ENCODE data around the gene MED13L.

Gene MED13L

GRCh38 chr12:116068853-116069252 lies 208.6 kb downstream of the MED13L start:
- Histone ChIP-seq H3K9me3 (ENCODE audit: control insufficient read depth, insufficient read depth, low read length) (no peaks in the 10 kb centered on the region), H3K4me3 (ENCODE audit: low read depth, low read length) (no peak overlapping the region), H3K4me1 (ENCODE audit: control insufficient read depth, insufficient read depth, low read length) (peaks cover 22% of the 10 kb centered on the region), H3K27me3 (ENCODE audit: control insufficient read depth, insufficient read depth, low read length) (no peaks in the 10 kb centered on the region), H3K27ac (ENCODE audit: low read depth, low read length) (no peak overlapping the region), H3K9ac (ENCODE audit: low read depth, low read length) (no peak overlapping the region), H3K36me3 (ENCODE audit: control insufficient read depth, insufficient read depth, low read length) (no peaks in the 10 kb centered on the region)

GRCh38 chr12:116068371-116068770 lies 209.1 kb downstream of the MED13L start:
- Histone ChIP-seq H3K4me3 (ENCODE audit: low read depth, low read length) (no peak overlapping the region), H3K9ac (ENCODE audit: low read depth, low read length) (no peak overlapping the region), H3K36me3 (ENCODE audit: control insufficient read depth, insufficient read depth, low read length) (no peaks in the 10 kb centered on the region), H3K4me1 (ENCODE audit: control insufficient read depth, insufficient read depth, low read length) (peaks cover 22% of the 10 kb centered on the region), H3K27me3 (ENCODE audit: control insufficient read depth, insufficient read depth, low read length) (no peaks in the 10 kb centered on the region), H3K9me3 (ENCODE audit: control insufficient read depth, insufficient read depth, low read length) (no peaks in the 10 kb centered on the region), H3K27ac (ENCODE audit: low read depth, low read length) (no peak overlapping the region)

- no peaks in the 10 kb centered on the region for H3K36me3 ChIP-seq (ENCODE audit: control insufficient read depth, insufficient read depth, low read length)
- no peak overlapping the region for H3K27ac ChIP-seq (ENCODE audit: low read depth, low read length)
Measured at GRCh38 chr12:116067892-116068291, 209.6 kb downstream of the MED13L start.

GRCh38 chr12:116066381-116067230 lies 210.9 kb downstream of the MED13L start:
- no peaks in the 10 kb centered on the region for H3K36me3 ChIP-seq (ENCODE audit: control insufficient read depth, insufficient read depth, low read length)
- no peaks in the 10 kb centered on the region for H3K27me3 ChIP-seq (ENCODE audit: control insufficient read depth, insufficient read depth, low read length)
- H3K4me1 ChIP-seq (ENCODE audit: control insufficient read depth, insufficient read depth, low read length): peaks cover 16% of the 10 kb centered on the region; the same call in 1 of the 2 replicates
- H3K9ac ChIP-seq (ENCODE audit: low read depth, low read length): no peak overlapping the region
- no peak overlapping the region for H3K27ac ChIP-seq (ENCODE audit: low read depth, low read length)
- H3K9me3 ChIP-seq (ENCODE audit: control insufficient read depth, insufficient read depth, low read length): no peaks in the 10 kb centered on the region
- no peak overlapping the region for H3K4me3 ChIP-seq (ENCODE audit: low read depth, low read length)

More at GRCh38 chr12:116067892-116068291, 209.6 kb downstream of the MED13L start:
- no peak overlapping the region for H3K4me3 ChIP-seq (ENCODE audit: low read depth, low read length)
- no peak overlapping the region for H3K9ac ChIP-seq (ENCODE audit: low read depth, low read length)
- H3K27me3 ChIP-seq (ENCODE audit: control insufficient read depth, insufficient read depth, low read length): no peaks in the 10 kb centered on the region
- H3K9me3 ChIP-seq (ENCODE audit: control insufficient read depth, insufficient read depth, low read length): no peaks in the 10 kb centered on the region
- peaks cover 22% of the 10 kb centered on the region for H3K4me1 ChIP-seq (ENCODE audit: control insufficient read depth, insufficient read depth, low read length)

GRCh38 chr12:116065606-116066005 lies 211.9 kb downstream of the MED13L start:
- no peaks in the 10 kb centered on the region for H3K36me3 ChIP-seq (ENCODE audit: control insufficient read depth, insufficient read depth, low read length)
- no peak overlapping the region for H3K9ac ChIP-seq (ENCODE audit: low read depth, low read length)
- no peaks in the 10 kb centered on the region for H3K9me3 ChIP-seq (ENCODE audit: control insufficient read depth, insufficient read depth, low read length)
- H3K4me1 ChIP-seq (ENCODE audit: control insufficient read depth, insufficient read depth, low read length): peaks cover 6% of the 10 kb centered on the region; the same call in 1 of the 2 replicates
- no peak overlapping the region for H3K27ac ChIP-seq (ENCODE audit: low read depth, low read length)
- H3K4me3 ChIP-seq (ENCODE audit: low read depth, low read length): no peak overlapping the region
- no peaks in the 10 kb centered on the region for H3K27me3 ChIP-seq (ENCODE audit: control insufficient read depth, insufficient read depth, low read length)

- no peaks in the 10 kb centered on the region for H3K27me3 ChIP-seq (ENCODE audit: control insufficient read depth, insufficient read depth, low read length)
- 0 out of 2 replicates have a peak, but pooled peaks cover 3% of the 10 kb centered on the region for H3K4me1 ChIP-seq (ENCODE audit: control insufficient read depth, insufficient read depth, low read length)
- no peaks in the 10 kb centered on the region for H3K9me3 ChIP-seq (ENCODE audit: control insufficient read depth, insufficient read depth, low read length)
- no peak overlapping the region for H3K27ac ChIP-seq (ENCODE audit: low read depth, low read length)
- H3K9ac ChIP-seq (ENCODE audit: low read depth, low read length): no peak overlapping the region
- H3K36me3 ChIP-seq (ENCODE audit: control insufficient read depth, insufficient read depth, low read length): no peaks in the 10 kb centered on the region
- no peak overlapping the region for H3K4me3 ChIP-seq (ENCODE audit: low read depth, low read length)
Measured at GRCh38 chr12:116064493-116064892, 213.0 kb downstream of the MED13L start.

- Histone ChIP-seq H3K4me3 (ENCODE audit: low read depth, low read length) (no peak overlapping the region), H3K27me3 (ENCODE audit: control insufficient read depth, insufficient read depth, low read length) (no peaks in the 10 kb centered on the region), H3K9ac (ENCODE audit: low read depth, low read length) (no peak overlapping the region), H3K9me3 (ENCODE audit: control insufficient read depth, insufficient read depth, low read length) (no peaks in the 10 kb centered on the region), H3K27ac (ENCODE audit: low read depth, low read length) (no peak overlapping the region), H3K4me1 (ENCODE audit: control insufficient read depth, insufficient read depth, low read length) (0 out of 2 replicates have a peak, but pooled peaks cover 3% of the 10 kb centered on the region), H3K36me3 (ENCODE audit: control insufficient read depth, insufficient read depth, low read length) (no peaks in the 10 kb centered on the region)
Measured at GRCh38 chr12:116062698-116063097, 214.8 kb downstream of the MED13L start.

- no peak overlapping the region for H3K4me3 ChIP-seq (ENCODE audit: low read depth, low read length)
- 0 out of 2 replicates have a peak, but pooled peaks cover 3% of the 10 kb centered on the region for H3K4me1 ChIP-seq (ENCODE audit: control insufficient read depth, insufficient read depth, low read length)
- no peaks in the 10 kb centered on the region for H3K36me3 ChIP-seq (ENCODE audit: control insufficient read depth, insufficient read depth, low read length)
- H3K27ac ChIP-seq (ENCODE audit: low read depth, low read length): no peak overlapping the region
- no peaks in the 10 kb centered on the region for H3K9me3 ChIP-seq (ENCODE audit: control insufficient read depth, insufficient read depth, low read length)
- no peak overlapping the region for H3K9ac ChIP-seq (ENCODE audit: low read depth, low read length)
- no peaks in the 10 kb centered on the region for H3K27me3 ChIP-seq (ENCODE audit: control insufficient read depth, insufficient read depth, low read length)
Measured at GRCh38 chr12:116060764-116061163, 216.7 kb downstream of the MED13L start.

GRCh38 chr12:116059904-116060303 lies 217.6 kb downstream of the MED13L start:
- Histone ChIP-seq H3K36me3 (ENCODE audit: control insufficient read depth, insufficient read depth, low read length) (no peaks in the 10 kb centered on the region), H3K27ac (ENCODE audit: low read depth, low read length) (no peak overlapping the region), H3K4me3 (ENCODE audit: low read depth, low read length) (no peak overlapping the region), H3K9me3 (ENCODE audit: control insufficient read depth, insufficient read depth, low read length) (no peaks in the 10 kb centered on the region), H3K27me3 (ENCODE audit: control insufficient read depth, insufficient read depth, low read length) (no peaks in the 10 kb centered on the region), H3K9ac (ENCODE audit: low read depth, low read length) (no peak overlapping the region), H3K4me1 (ENCODE audit: control insufficient read depth, insufficient read depth, low read length) (0 out of 2 replicates have a peak, but pooled peaks cover 3% of the 10 kb centered on the region)

GRCh38 chr12:116058574-116058973 lies 218.9 kb downstream of the MED13L start:
- H3K9ac ChIP-seq (ENCODE audit: low read depth, low read length): no peak overlapping the region
- no peak overlapping the region for H3K4me3 ChIP-seq (ENCODE audit: low read depth, low read length)
- H3K4me1 ChIP-seq (ENCODE audit: control insufficient read depth, insufficient read depth, low read length): no peaks in the 10 kb centered on the region; the same call in 1 of the 2 replicates
- no peaks in the 10 kb centered on the region for H3K9me3 ChIP-seq (ENCODE audit: control insufficient read depth, insufficient read depth, low read length)
- H3K27me3 ChIP-seq (ENCODE audit: control insufficient read depth, insufficient read depth, low read length): no peaks in the 10 kb centered on the region
- no peaks in the 10 kb centered on the region for H3K36me3 ChIP-seq (ENCODE audit: control insufficient read depth, insufficient read depth, low read length)
- H3K27ac ChIP-seq (ENCODE audit: low read depth, low read length): no peak overlapping the region

GRCh38 chr12:116057356-116057755 lies 220.1 kb downstream of the MED13L start:
- no peaks in the 10 kb centered on the region for H3K27me3 ChIP-seq (ENCODE audit: control insufficient read depth, insufficient read depth, low read length)
- no peaks in the 10 kb centered on the region for H3K36me3 ChIP-seq (ENCODE audit: control insufficient read depth, insufficient read depth, low read length)
- no peaks in the 10 kb centered on the region; the same call in 1 of the 2 replicates for H3K4me1 ChIP-seq (ENCODE audit: control insufficient read depth, insufficient read depth, low read length)
- H3K9me3 ChIP-seq (ENCODE audit: control insufficient read depth, insufficient read depth, low read length): no peaks in the 10 kb centered on the region
- H3K27ac ChIP-seq (ENCODE audit: low read depth, low read length): no peak overlapping the region
- no peak overlapping the region for H3K9ac ChIP-seq (ENCODE audit: low read depth, low read length)
- H3K4me3 ChIP-seq (ENCODE audit: low read depth, low read length): no peak overlapping the region

Data from HUES48 (cell line).